SK-N-SH (cell line): ENCODE measurements around the gene RETSAT. TPM values are rescaled to one million over a fixed set of nuclear protein-coding genes. Genes with fewer than 3 reads are reported as not detected.

ENCODE experiments used
- CTCF ChIA-PET: fragments of 300-600, 350-600 bp; formaldehyde crosslinking; extraction: SDS; loops from one replicate; lab custom pipeline; 2021; lab: Yijun Ruan, JAX
- POLR2A ChIA-PET: fragments of 350-600 bp; sonication (Branson Sonifier 250); formaldehyde crosslinking; extraction: SDS; loops from one replicate; lab custom pipeline; 2020; ENCODE audit warnings: antibody characterized with exemption, inconsistent platforms; lab: Yijun Ruan, JAX
- DNase-seq: peaks from one replicate; pipeline ENCODE4 v3.0.0; 2012
- H2AFZ ChIP-seq: fragments of 200-600 bp; sonication (generic); 2 replicates; pipeline ENCODE4 v1.8.1; 2016; ENCODE audit warnings: antibody characterized with exemption, mild to moderate bottlenecking, low read depth
- H3F3A ChIP-seq: fragments of 200-600 bp; sonication (generic); replicated peaks from 2 replicates; pipeline ENCODE3; 2016; ENCODE audit warnings: antibody characterized with exemption, mild to moderate bottlenecking; ENCODE audit not compliant: insufficient read depth
- H3K27ac ChIP-seq, 2 experiments: fragments of 200-500 bp in 1 of 2; fragments of 200-600 bp in 1 of 2; sonication (Bioruptor generic) in 1 of 2; sonication (generic), shearing (Covaris generic) in 1 of 2; 2 replicates each; pipeline versions ENCODE4 v1.5.1 to v1.6.1; 2014 to 2016; ENCODE audit warnings: low read depth in 2 of 2, inconsistent platforms in 1 of 2, low read length in 1 of 2, mild to moderate bottlenecking in 1 of 2, mixed read lengths in 1 of 2
- H3K27me3 ChIP-seq: fragments of 200-600 bp; sonication (generic), shearing (Covaris generic); 2 replicates; pipeline ENCODE4 v1.6.1; 2016; ENCODE audit warnings: mixed run types; ENCODE audit not compliant: insufficient read depth
- H3K36me3 ChIP-seq, 2 experiments: fragments of 200-500 bp in 1 of 2; fragments of 200-600 bp in 1 of 2; sonication (Bioruptor generic) in 1 of 2; sonication (generic) in 1 of 2; replicated peaks in 1 of 2; 2 replicates each; pipeline versions ENCODE3 to v1.5.1; 2014 to 2016; ENCODE audit warnings: low read length in 1 of 2, mild to moderate bottlenecking in 1 of 2; ENCODE audit not compliant: insufficient read depth in 2 of 2, control insufficient read depth in 1 of 2
- H3K4me1 ChIP-seq, 2 experiments: fragments of 200-500 bp in 1 of 2; fragments of 200-600 bp in 1 of 2; sonication (Bioruptor generic) in 1 of 2; sonication (generic), shearing (Covaris generic) in 1 of 2; 2 replicates each; pipeline versions ENCODE4 v1.5.1 to v1.6.1; 2014 to 2016; ENCODE audit warnings: low read depth in 1 of 2, low read length in 1 of 2, mixed run types in 1 of 2; ENCODE audit not compliant: insufficient read depth in 2 of 2, control insufficient read depth in 1 of 2
- H3K4me2 ChIP-seq: fragments of 200-600 bp; sonication (generic), shearing (Covaris generic); 2 replicates; pipeline ENCODE4 v1.6.1; 2017; ENCODE audit warnings: mixed run types
- H3K4me3 ChIP-seq, 2 experiments: fragments of 200-500 bp in 1 of 2; fragments of 200-600 bp in 1 of 2; sonication (Bioruptor generic) in 1 of 2; sonication (generic), shearing (Covaris generic) in 1 of 2; 2 replicates each; pipeline versions ENCODE4 v1.5.1 to v1.8.1; 2014 to 2016; ENCODE audit warnings: low read depth in 2 of 2, inconsistent platforms in 1 of 2, low read length in 1 of 2, mild to moderate bottlenecking in 1 of 2, mixed read lengths in 1 of 2, moderate library complexity in 1 of 2
- H3K79me2 ChIP-seq: fragments of 200-600 bp; sonication (generic); 2 replicates; pipeline ENCODE4 v1.8.1; 2017; ENCODE audit warnings: mild to moderate bottlenecking; ENCODE audit not compliant: insufficient read depth
- H3K9ac ChIP-seq: fragments of 200-600 bp; sonication (generic); 2 replicates; pipeline ENCODE4 v1.6.1; 2017; ENCODE audit warnings: mixed run types
- H3K9me2 ChIP-seq: fragments of 200-600 bp; sonication (generic); 2 replicates; pipeline ENCODE4 v1.6.1; 2017; ENCODE audit warnings: mixed run types
- H3K9me3 ChIP-seq: fragments of 200-600 bp; sonication (generic); 2 replicates; pipeline ENCODE4 v1.6.1; 2017; ENCODE audit warnings: mixed run types, mild to moderate bottlenecking, moderate library complexity
- H4K20me1 ChIP-seq: fragments of 200-600 bp; sonication (generic); 2 replicates; pipeline ENCODE4 v1.6.1; 2017; ENCODE audit warnings: mild to moderate bottlenecking, mixed run types; ENCODE audit not compliant: insufficient read depth
- CTCF ChIP-seq: fragments of 200-600 bp; sonication (generic); IDR thresholded peaks from 2 replicates; pipeline ENCODE4 v1.6.1; 2017; ENCODE audit warnings: antibody characterized with exemption, mild to moderate bottlenecking, moderate library complexity
- ELF1 ChIP-seq: IDR thresholded peaks from 2 replicates; pipeline ENCODE4 v1.4.0; 2012
- GABPA ChIP-seq: IDR thresholded peaks from 2 replicates; pipeline ENCODE4 v1.4.0; 2012; ENCODE audit warnings: low read depth, mild to moderate bottlenecking
- GATA2 ChIP-seq: sonication (generic); formaldehyde crosslinking; IDR thresholded peaks from 2 replicates; pipeline ENCODE4 v1.5.0; 2020; ENCODE audit warnings: mild to moderate bottlenecking, missing genetic modification reagents
- MXI1 ChIP-seq: IDR thresholded peaks from 2 replicates; pipeline ENCODE4 v1.6.1; 2012; ENCODE audit warnings: mild to moderate bottlenecking, low read depth, low read length, improper control_type of control experiment
- REST ChIP-seq: IDR thresholded peaks from 2 replicates; pipeline ENCODE4 v1.6.1; 2012; ENCODE audit warnings: mild to moderate bottlenecking, low read depth, low read length, moderate library complexity
- RFX5 ChIP-seq: IDR thresholded peaks from 2 replicates; pipeline ENCODE4 v1.6.1; 2012; ENCODE audit warnings: mild to moderate bottlenecking, improper control_type of control experiment, low read length
- RXRA ChIP-seq: IDR thresholded peaks from 2 replicates; pipeline ENCODE4 v1.4.0; 2012; ENCODE audit warnings: low read depth, mild to moderate bottlenecking, borderline replicate concordance
- SMC3 ChIP-seq: IDR thresholded peaks from 2 replicates; pipeline ENCODE4 v1.6.1; 2012; ENCODE audit warnings: low read depth, low read length, improper control_type of control experiment
- TAF1 ChIP-seq: IDR thresholded peaks from 2 replicates; pipeline ENCODE4 v1.6.1; 2012; ENCODE audit warnings: low read depth, mild to moderate bottlenecking, low read length, moderate library complexity, borderline replicate concordance
- USF1 ChIP-seq: IDR thresholded peaks from 2 replicates; pipeline ENCODE4 v1.4.0; 2012; ENCODE audit warnings: low read depth, borderline replicate concordance
- USF2 ChIP-seq: fragments of 150-350 bp; IDR thresholded peaks from 2 replicates; pipeline ENCODE4 v1.6.1; 2017; ENCODE audit warnings: antibody characterized with exemption, low read length, low read depth, borderline replicate concordance
- WGBS: methylation state at CpG from one replicate; pipeline ENCODE4 v1.1.6; 2017; ENCODE audit warnings: low lambda C conversion rate; 5-methylcytosine and 5-hydroxymethylcytosine counted together
- polyA plus RNA-seq, 3 experiments: library from polyadenylated mRNA; depleted of rRNA; stranded (reverse); fragments of >200 nt; gene quantifications; 2 replicates each; pipeline ENCODE4 v1.2.3, GENCODE V29; 2012
- TF ChIP-seq, protein P1 (sequence below): IDR thresholded peaks from 2 replicates; pipeline ENCODE4; 2012

RETSAT gene
- polyA plus RNA-seq, 1 of the 3 experiments (the other 2 are of a cell fraction), result 28.0 TPM

DNA sequence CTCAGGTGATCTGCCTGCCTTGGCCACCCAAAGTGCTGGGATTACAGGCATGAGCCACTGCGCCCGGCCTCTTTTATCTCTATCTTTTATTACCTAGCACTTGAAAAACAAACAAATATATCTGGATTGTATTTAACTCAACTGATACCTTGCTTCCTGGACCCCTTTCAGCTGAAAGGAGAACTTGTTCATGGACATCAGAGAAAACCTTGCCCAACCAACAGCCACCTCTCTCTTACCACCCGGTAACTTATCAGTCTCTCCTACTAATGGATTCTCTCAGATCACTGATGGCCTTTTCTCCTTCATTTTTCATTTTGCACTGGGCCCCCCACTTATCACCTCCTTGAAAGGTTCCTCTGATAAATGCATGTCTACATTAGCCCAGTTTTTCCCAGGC is 6.7 kb downstream of the RETSAT start:
- Histone ChIP-seq H3F3A (no peaks in the 10 kb centered on the region), H2AFZ (no peak overlapping the region), H3K27me3 (no peaks in the 10 kb centered on the region), H4K20me1 (no peaks in the 10 kb centered on the region), H3K9ac (no peak overlapping the region), H3K4me1 (no peaks in the 10 kb centered on the region; a peak in 1 of 4 replicates), H3K4me2 (no peak overlapping the region), H3K36me3 (peaks cover 0 to 33% of the 10 kb centered on the region in 2 experiments), H3K79me2 (peaks cover 9% of the 10 kb centered on the region; the same call in 1 of the 2 replicates), H3K9me2 (no peaks in the 10 kb centered on the region), H3K27ac (no peak overlapping the region), H3K9me3 (no peaks in the 10 kb centered on the region), H3K4me3 (no peak overlapping the region)
- no peak for DNase-seq
- ChIA-PET CTCF (no interaction called here), POLR2A (no interaction called here)
- TF ChIP-seq ELF1, result no peak
- TF ChIP-seq CTCF, result no peak
- TF ChIP-seq USF1, result no peak
- no peak for TF ChIP-seq MXI1
- TF ChIP-seq TAF1, result no peak
- no peak for TF ChIP-seq RXRA
- TF ChIP-seq REST, result no peak
- TF ChIP-seq, protein P1, sequence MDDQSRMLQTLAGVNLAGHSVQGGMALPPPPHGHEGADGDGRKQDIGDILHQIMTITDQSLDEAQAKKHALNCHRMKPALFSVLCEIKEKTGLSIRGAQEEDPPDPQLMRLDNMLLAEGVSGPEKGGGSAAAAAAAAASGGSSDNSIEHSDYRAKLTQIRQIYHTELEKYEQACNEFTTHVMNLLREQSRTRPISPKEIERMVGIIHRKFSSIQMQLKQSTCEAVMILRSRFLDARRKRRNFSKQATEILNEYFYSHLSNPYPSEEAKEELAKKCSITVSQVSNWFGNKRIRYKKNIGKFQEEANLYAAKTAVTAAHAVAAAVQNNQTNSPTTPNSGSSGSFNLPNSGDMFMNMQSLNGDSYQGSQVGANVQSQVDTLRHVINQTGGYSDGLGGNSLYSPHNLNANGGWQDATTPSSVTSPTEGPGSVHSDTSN, result no peak
- TF ChIP-seq GATA2 (CRISPR knock-in tag), result no peak
- TF ChIP-seq RFX5, result no peak
- no peak for TF ChIP-seq USF2
- TF ChIP-seq GABPA, result no peak
- TF ChIP-seq SMC3, result no peak
- 99% methylated on average over 3 of the region's 3 CpGs for WGBS
